ENCODE measurements around the gene TMEM176A. TPM values are rescaled to one million over a fixed set of nuclear protein-coding genes. Genes with fewer than 3 reads are reported as not detected.

The TMEM176A gene
- total RNA-seq, 2 donors from 2014 or later = 56.3 to 102 TPM

DNA sequence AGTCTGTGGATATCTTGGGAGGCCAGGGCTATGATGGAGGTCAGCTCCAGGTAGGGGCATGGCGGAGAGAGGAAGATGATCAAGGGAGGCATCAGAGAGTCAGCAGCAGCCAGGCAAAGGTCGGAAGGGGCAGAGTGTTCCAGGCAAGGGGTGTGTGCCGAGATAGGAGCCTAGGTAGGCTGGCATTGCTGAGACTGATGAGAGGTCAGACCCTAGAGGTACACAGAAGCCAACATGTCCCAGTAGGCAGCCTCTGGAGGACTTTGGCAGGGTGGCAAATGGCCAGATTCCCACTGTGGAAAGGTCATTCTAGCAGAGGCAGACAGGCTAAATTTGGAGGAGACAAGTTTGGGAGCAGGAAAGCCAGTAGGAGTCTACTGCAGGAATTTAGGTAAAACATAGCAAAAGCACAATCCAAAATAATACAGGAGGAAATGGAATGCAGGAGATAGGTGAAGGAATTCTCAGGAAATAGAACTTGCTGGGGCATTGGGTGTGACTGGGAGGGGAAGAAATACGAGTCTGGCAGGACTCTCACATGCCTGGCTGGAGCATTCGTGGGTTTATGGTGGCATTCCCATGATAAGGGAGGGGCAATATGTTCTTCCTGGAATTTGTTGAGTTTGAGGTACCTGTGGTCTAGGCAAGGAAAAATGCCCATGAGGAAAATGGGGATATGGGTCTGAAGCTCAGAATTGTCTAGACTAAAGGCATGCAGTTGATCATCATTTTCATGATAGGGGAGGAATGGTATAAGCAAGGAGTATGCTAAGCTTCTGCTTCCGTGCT lies 25.7 kb downstream of the TMEM176A start:
- Histone ChIP-seq H3K9me3 (no peaks in the 10 kb centered on the region), H3K27me3 (no peaks in the 10 kb centered on the region), H3K27ac (peak overlapping the region; percentile 33 to 84), H3K4me3 (no peak overlapping the region), H3K4me1 (peaks cover 0 to 34% of the 10 kb centered on the region in 2 donors), H3K36me3 (no peaks in the 10 kb centered on the region)
- TF ChIP-seq, protein P1, sequence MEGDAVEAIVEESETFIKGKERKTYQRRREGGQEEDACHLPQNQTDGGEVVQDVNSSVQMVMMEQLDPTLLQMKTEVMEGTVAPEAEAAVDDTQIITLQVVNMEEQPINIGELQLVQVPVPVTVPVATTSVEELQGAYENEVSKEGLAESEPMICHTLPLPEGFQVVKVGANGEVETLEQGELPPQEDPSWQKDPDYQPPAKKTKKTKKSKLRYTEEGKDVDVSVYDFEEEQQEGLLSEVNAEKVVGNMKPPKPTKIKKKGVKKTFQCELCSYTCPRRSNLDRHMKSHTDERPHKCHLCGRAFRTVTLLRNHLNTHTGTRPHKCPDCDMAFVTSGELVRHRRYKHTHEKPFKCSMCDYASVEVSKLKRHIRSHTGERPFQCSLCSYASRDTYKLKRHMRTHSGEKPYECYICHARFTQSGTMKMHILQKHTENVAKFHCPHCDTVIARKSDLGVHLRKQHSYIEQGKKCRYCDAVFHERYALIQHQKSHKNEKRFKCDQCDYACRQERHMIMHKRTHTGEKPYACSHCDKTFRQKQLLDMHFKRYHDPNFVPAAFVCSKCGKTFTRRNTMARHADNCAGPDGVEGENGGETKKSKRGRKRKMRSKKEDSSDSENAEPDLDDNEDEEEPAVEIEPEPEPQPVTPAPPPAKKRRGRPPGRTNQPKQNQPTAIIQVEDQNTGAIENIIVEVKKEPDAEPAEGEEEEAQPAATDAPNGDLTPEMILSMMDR (IDR thresholded peaks at IDR 0.05) = no peak
- no peak for DNase-seq (ENCODE audit: low spot score)

DNA sequence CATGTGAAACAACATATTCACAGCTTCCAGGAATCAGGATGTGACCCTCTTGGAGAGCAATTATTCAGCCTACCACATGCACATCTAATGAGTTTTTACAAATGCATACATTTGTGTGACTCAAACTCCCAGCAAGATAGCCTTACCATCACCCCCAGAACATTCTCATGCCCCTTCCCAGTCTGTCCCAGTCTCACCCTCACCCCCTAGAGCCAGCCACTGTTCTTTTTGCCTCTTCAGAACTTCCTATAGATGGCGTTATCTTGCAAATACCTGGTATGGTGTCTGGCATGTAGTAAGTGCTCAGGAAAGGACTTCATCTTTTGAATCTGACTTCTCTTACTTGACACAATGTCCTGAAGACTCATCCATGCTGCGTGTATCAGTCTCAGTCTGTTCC lies 27.8 kb downstream of the TMEM176A start:
- DNase-seq (ENCODE audit: low spot score) = no peak
- no peaks in the 10 kb centered on the region for H3K9me3 ChIP-seq

DNA sequence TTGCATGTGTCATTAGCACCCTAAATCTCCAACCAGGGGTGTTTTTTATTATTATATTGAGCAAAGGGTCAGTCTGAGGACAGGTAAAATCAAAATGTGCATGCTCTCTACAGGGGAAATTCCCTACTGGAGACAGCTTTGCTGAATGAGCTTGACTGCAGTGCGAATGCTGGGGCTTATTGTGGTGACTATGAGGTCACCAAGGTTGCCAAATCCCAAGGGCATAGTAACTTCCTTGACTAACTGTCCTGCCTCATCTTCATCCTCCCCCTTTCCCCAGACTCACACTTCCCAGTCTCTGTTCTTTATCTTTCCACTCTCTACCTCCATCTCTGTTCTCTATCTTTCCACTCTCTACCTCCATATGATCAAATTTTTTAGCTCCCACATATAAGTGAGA lies 28.9 kb downstream of the TMEM176A start:
- Histone ChIP-seq H3K9me3 (no peaks in the 10 kb centered on the region), H3K36me3 (no peaks in the 10 kb centered on the region), H3K4me3 (no peak overlapping the region), H3K27ac (no peak overlapping the region), H3K4me1 (peaks cover 0 to 19% of the 10 kb centered on the region in 2 donors), H3K27me3 (no peaks in the 10 kb centered on the region)
- DNase-seq (ENCODE audit: low spot score) = no peak
- TF ChIP-seq, protein P1 (IDR thresholded peaks at IDR 0.05) = no peak

More for the DNA sequence above, 27.8 kb downstream of the TMEM176A start:
- no peaks in the 10 kb centered on the region for H3K27me3 ChIP-seq
- TF ChIP-seq, protein P1 (IDR thresholded peaks at IDR 0.05) = no peak
- peaks cover 0 to 28% of the 10 kb centered on the region in 2 donors for H3K4me1 ChIP-seq
- H3K4me3 ChIP-seq = no peak overlapping the region
- H3K27ac ChIP-seq = no peak overlapping the region
- no peaks in the 10 kb centered on the region for H3K36me3 ChIP-seq

DNA sequence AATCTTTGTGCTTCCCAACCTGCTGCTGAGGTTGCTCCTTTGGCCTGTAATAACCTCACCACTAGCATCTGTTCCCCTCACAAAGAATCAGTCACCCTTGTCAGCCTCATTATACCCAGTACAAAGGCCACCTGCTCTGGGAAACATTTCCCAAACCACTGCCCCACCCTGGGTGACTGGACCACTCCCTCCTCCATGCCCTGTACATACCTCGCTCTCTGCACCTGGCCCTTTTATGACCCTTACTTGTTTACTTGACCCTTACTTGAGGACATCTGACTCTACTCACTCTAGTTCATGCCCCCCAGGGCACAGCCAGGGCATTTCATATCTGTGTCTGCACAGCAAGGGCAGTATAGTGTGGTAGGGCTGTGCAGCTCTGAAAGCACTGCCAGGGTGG lies 30.4 kb downstream of the TMEM176A start:
- H3K4me3 ChIP-seq = no peak overlapping the region
- no peak for DNase-seq (ENCODE audit: low spot score)
- H3K36me3 ChIP-seq = no peaks in the 10 kb centered on the region
- no peak overlapping the region for H3K27ac ChIP-seq
- TF ChIP-seq, protein P1 (IDR thresholded peaks at IDR 0.05) = no peak
- H3K4me1 ChIP-seq = peaks cover 0 to 12% of the 10 kb centered on the region in 2 donors
- no peaks in the 10 kb centered on the region for H3K9me3 ChIP-seq
- no peaks in the 10 kb centered on the region for H3K27me3 ChIP-seq

DNA sequence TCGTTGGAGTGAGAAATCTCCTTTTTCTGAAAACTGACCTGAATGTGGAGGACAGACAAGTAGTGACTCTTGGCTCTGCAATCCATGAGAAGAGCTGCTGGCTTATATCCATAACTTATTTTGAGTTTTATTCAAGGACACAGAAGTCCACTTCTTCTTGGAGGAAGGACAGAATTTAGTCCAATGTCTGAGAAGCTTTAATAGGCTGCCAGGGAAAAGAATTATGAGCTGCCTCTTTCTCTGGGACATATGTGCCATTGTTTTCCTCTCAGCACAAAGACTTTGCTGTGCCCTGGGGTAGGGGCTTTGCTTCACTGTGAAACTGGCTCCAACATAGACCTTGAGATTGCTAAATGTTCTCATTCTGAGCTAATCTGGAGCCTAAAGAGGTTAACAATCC lies 31.3 kb downstream of the TMEM176A start:
- no peaks in the 10 kb centered on the region for H3K27me3 ChIP-seq
- H3K9me3 ChIP-seq = no peaks in the 10 kb centered on the region
- no peak overlapping the region for H3K4me3 ChIP-seq
- H3K4me1 ChIP-seq = peaks cover 0 to 3% of the 10 kb centered on the region in 2 donors
- no peak for DNase-seq (ENCODE audit: low spot score)
- no peaks in the 10 kb centered on the region for H3K36me3 ChIP-seq
- H3K27ac ChIP-seq = no peak overlapping the region
- TF ChIP-seq, protein P1 (IDR thresholded peaks at IDR 0.05) = no peak

Data from right atrium auricular region (tissue), 2 donors.